Endodermal cell (in vitro differentiated cells): ENCODE data around the gene CDHR3. TPM values are rescaled to one million over a fixed set of nuclear protein-coding genes. Genes with fewer than 3 reads are reported as not detected.

Experiments used
- DNase-seq: peaks from one replicate; pipeline ENCODE4 v3.0.0-alpha.2; 2017
- H3K27ac ChIP-seq: 2 replicates; pipeline ENCODE4 v1.5.1; 2013; ENCODE audit warnings: mild to moderate bottlenecking, low read depth, low read length, moderate library complexity
- H3K27me3 ChIP-seq: 2 replicates; pipeline ENCODE4 v1.6.1; 2013; ENCODE audit warnings: mild to moderate bottlenecking, low read length, moderate library complexity; ENCODE audit not compliant: insufficient read depth, control insufficient read depth, poor library complexity, severe bottlenecking
- H3K36me3 ChIP-seq: 2 replicates; pipeline ENCODE4 v1.7.0; 2013; ENCODE audit warnings: mild to moderate bottlenecking, low read length, moderate library complexity; ENCODE audit not compliant: control insufficient read depth, insufficient read depth
- H3K4me1 ChIP-seq: one replicate; pipeline ENCODE4 v1.7.0; 2013; ENCODE audit warnings: low read length; ENCODE audit not compliant: control insufficient read depth, insufficient read depth
- H3K4me3 ChIP-seq: 2 replicates; pipeline ENCODE4 v1.5.1; 2013; ENCODE audit warnings: mild to moderate bottlenecking, low read length, moderate library complexity
- H3K9ac ChIP-seq: 2 replicates; pipeline ENCODE4 v1.6.1; 2013; ENCODE audit warnings: mild to moderate bottlenecking, low read length, moderate library complexity; ENCODE audit not compliant: poor library complexity, severe bottlenecking; ENCODE audit errors: extremely low read depth
- H3K9me3 ChIP-seq: 2 replicates; pipeline ENCODE4 v1.6.1; 2013; ENCODE audit warnings: mild to moderate bottlenecking, low read length, moderate library complexity; ENCODE audit not compliant: control insufficient read depth
- H3K27ac Mint-ChIP-seq: 2 replicates; pipeline ENCODE4 v1.8.0; 2020; ENCODE audit warnings: mixed read lengths
- H3K27me3 Mint-ChIP-seq: 2 replicates; pipeline ENCODE4 v1.8.0; 2021; ENCODE audit warnings: mild to moderate bottlenecking, mixed read lengths; ENCODE audit not compliant: insufficient read depth
- H3K36me3 Mint-ChIP-seq: 2 replicates; pipeline ENCODE4 v1.8.0; 2020; ENCODE audit warnings: low read depth, mixed read lengths
- H3K4me1 Mint-ChIP-seq: 2 replicates; pipeline ENCODE4 v1.8.0; 2020; ENCODE audit warnings: mixed read lengths
- H3K4me3 Mint-ChIP-seq: 2 replicates; pipeline ENCODE4 v1.8.0; 2020; ENCODE audit warnings: mild to moderate bottlenecking, moderate library complexity, mixed read lengths
- H3K9me3 Mint-ChIP-seq: 2 replicates; pipeline ENCODE4 v1.8.0; 2020; ENCODE audit warnings: mild to moderate bottlenecking, mixed read lengths
- CTCF ChIP-seq: fragments of 200-600 bp; sonication (generic); conservative IDR thresholded peaks from 2 replicates; pipeline ENCODE4 v1.5.0; 2021; ENCODE audit warnings: antibody characterized with exemption, mild to moderate bottlenecking
- WGBS, 2 experiments: methylation state at CpG; one replicate each; pipeline versions ENCODE4 v1.1.5 to v1.1.7; 2013; ENCODE audit warnings: missing lambda C conversion rate in 2 of 2, mixed read lengths in 1 of 2; ENCODE audit not compliant: insufficient coverage in 1 of 2, insufficient read length in 1 of 2; 5-methylcytosine and 5-hydroxymethylcytosine counted together
- total RNA-seq, 2 donors: library from RNA; stranded (reverse); fragmentation: NEBNext Ultra II Directional in 1 of 2; extraction: Animal tissue kit (Norgen Biotek cat#: 25700) in 1 of 2; gene quantifications; 2 replicates in 1 of 2; 3 replicates in 1 of 2; pipeline ENCODE4 v1.2.1, GENCODE V29; 2021

CDHR3 gene
- total RNA-seq, 2 donors from 2014 or later, result 7.5 to 16.1 TPM

- H3K27me3 ChIP-seq, result no peaks in the 10 kb centered on the region
- H3K4me3 ChIP-seq, result no peak overlapping the region
- H3K9ac ChIP-seq, result no peak overlapping the region
- H3K4me1 ChIP-seq, result no peaks in the 10 kb centered on the region
- Mint-ChIP-seq H3K36me3 (no peaks in the 10 kb centered on the region), H3K27me3 (no peaks in the 10 kb centered on the region), H3K4me3 (no peak overlapping the region), H3K27ac (no peak overlapping the region), H3K4me1 (peaks cover 19% of the 10 kb centered on the region), H3K9me3 (no peaks in the 10 kb centered on the region)
- TF ChIP-seq CTCF, result no peak
- no peak overlapping the region for H3K27ac ChIP-seq
- H3K9me3 ChIP-seq, result no peaks in the 10 kb centered on the region
- 92% methylated on average over 2 of the region's 2 CpGs for whole genome bisulfite sequencing, 2 experiments
- DNase-seq, result no peak
- no peaks in the 10 kb centered on the region for H3K36me3 ChIP-seq
Measured at GRCh38 chr7:106076537-106076936, 113.5 kb downstream of the CDHR3 start.

- Histone ChIP-seq H3K9me3 (no peaks in the 10 kb centered on the region), H3K36me3 (no peaks in the 10 kb centered on the region), H3K4me3 (no peak overlapping the region), H3K4me1 (no peaks in the 10 kb centered on the region), H3K9ac (no peak overlapping the region), H3K27ac (no peak overlapping the region), H3K27me3 (no peaks in the 10 kb centered on the region)
- Mint-ChIP-seq H3K4me3 (no peak overlapping the region), H3K36me3 (no peaks in the 10 kb centered on the region), H3K9me3 (no peaks in the 10 kb centered on the region), H3K27me3 (no peaks in the 10 kb centered on the region), H3K4me1 (peaks cover 10% of the 10 kb centered on the region), H3K27ac (no peak overlapping the region)
- 88 to 95% methylated on average over 6 of the region's 6 CpGs for WGBS, 2 experiments
- no peak for DNase-seq
- no peak for TF ChIP-seq CTCF
Measured at GRCh38 chr7:106080300-106080987, 117.4 kb downstream of the CDHR3 start.

GRCh38 chr7:106082087-106082854 lies 119.2 kb downstream of the CDHR3 start:
- H3K27ac Mint-ChIP-seq, result no peak overlapping the region
- WGBS, 2 experiments, result 93 to 95% methylated on average over 15 to 18 of the region's 18 CpGs

More at GRCh38 chr7:106082087-106082854, 119.2 kb downstream of the CDHR3 start:
- no peak for DNase-seq
- H3K4me1 Mint-ChIP-seq, result peaks cover 10% of the 10 kb centered on the region
- no peaks in the 10 kb centered on the region for H3K36me3 Mint-ChIP-seq
- Histone ChIP-seq H3K36me3 (no peaks in the 10 kb centered on the region), H3K9me3 (no peaks in the 10 kb centered on the region), H3K4me3 (no peak overlapping the region), H3K4me1 (no peaks in the 10 kb centered on the region), H3K9ac (no peak overlapping the region), H3K27me3 (no peaks in the 10 kb centered on the region), H3K27ac (no peak overlapping the region)
- no peak for TF ChIP-seq CTCF
- no peak overlapping the region for H3K4me3 Mint-ChIP-seq
- no peaks in the 10 kb centered on the region for H3K9me3 Mint-ChIP-seq
- H3K27me3 Mint-ChIP-seq, result no peaks in the 10 kb centered on the region

Other genes with a start within 250 kb of the CDHR3 start
- gene ATXN7L1, start 86.7 kb upstream of the CDHR3 start, total RNA-seq, result 10 to 100 TPM; 16.9 to 30.4 TPM
- 10 to 100 TPM; 74.8 to 76.7 TPM for gene SYPL1, start 149.0 kb downstream of the CDHR3 start, total RNA-seq